Nephron (organoid): ENCODE measurements around the gene DNAJC12.
A peak's percentile ranks its signal among the peaks of the same experiment; 100 is the strongest.

Experiments used
- H3K27ac Mint-ChIP-seq, 3 experiments: 2 replicates each; pipeline ENCODE4 v1.8.0; 2020; ENCODE audit warnings: mixed read lengths in 3 of 3, mild to moderate bottlenecking in 2 of 3, moderate library complexity in 1 of 3
- H3K27me3 Mint-ChIP-seq: 2 replicates; pipeline ENCODE4 v1.8.0; 2021; ENCODE audit warnings: low read depth, mild to moderate bottlenecking, moderate library complexity, mixed read lengths
- H3K36me3 Mint-ChIP-seq: 2 replicates; pipeline ENCODE4 v1.8.0; 2020; ENCODE audit warnings: low read depth, mixed read lengths
- H3K4me1 Mint-ChIP-seq: 2 replicates; pipeline ENCODE4 v1.8.0; 2020; ENCODE audit warnings: mixed read lengths
- H3K4me3 Mint-ChIP-seq, 3 experiments: 2 replicates each; pipeline ENCODE4 v1.8.0; 2020; ENCODE audit warnings: mild to moderate bottlenecking in 3 of 3, mixed read lengths in 3 of 3, moderate library complexity in 2 of 3
- H3K9me3 Mint-ChIP-seq: 2 replicates; pipeline ENCODE4 v1.8.0; 2020; ENCODE audit warnings: mixed read lengths
- CTCF ChIP-seq, 3 experiments: fragments of 200-600 bp; sonication (generic); IDR thresholded peaks; one replicate each; pipeline ENCODE4 v1.5.0; 2021; ENCODE audit warnings: antibody characterized with exemption in 3 of 3; ENCODE audit not compliant: unreplicated experiment in 3 of 3

Gene DNAJC12

DNA sequence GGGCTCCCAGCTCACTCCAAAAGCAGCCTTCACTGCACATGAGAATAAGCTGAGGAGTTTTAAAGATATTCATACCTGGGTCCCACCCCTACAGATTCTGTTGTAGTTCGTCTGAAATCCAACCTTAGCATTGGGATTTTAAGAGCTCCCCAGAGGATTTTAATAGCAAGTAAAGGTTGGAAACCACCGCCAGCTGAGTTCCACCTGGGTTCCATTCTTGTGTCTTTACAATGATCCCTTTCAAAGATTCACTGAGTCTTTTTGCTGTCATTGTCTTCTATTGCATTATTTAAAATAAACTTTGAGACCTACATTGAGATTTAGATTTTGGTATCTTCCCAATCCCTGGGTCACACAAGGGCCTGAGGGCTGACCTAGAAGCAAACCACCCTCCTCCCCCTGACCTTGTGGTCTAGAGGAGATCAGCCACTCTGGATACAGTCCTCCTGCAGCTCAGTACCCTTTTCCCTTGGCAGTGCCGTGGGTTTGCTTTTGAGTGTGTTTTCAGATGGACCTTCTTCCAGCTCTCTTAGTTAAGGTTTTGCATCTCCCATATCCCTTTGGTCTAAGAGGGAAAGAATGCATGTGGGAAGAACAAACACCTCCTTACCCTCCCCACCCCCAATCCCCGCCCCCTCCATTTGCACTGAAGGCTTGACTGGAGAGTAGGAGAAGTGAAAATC lies 23.9 kb upstream of the DNAJC12 start:
- no peak for TF ChIP-seq CTCF (IDR thresholded peaks at IDR 0.05; ENCODE audit: unreplicated experiment in 3 of 3)
- H3K27me3 Mint-ChIP-seq = no peaks in the 10 kb centered on the region
- no peak overlapping the region for H3K27ac Mint-ChIP-seq
- no peaks in the 10 kb centered on the region for H3K36me3 Mint-ChIP-seq
- no peak overlapping the region for H3K4me3 Mint-ChIP-seq
- no peaks in the 10 kb centered on the region for H3K9me3 Mint-ChIP-seq
- no peaks in the 10 kb centered on the region for H3K4me1 Mint-ChIP-seq

- no peaks in the 10 kb centered on the region for H3K36me3 Mint-ChIP-seq
- H3K27me3 Mint-ChIP-seq = no peaks in the 10 kb centered on the region
- no peak overlapping the region for H3K4me3 Mint-ChIP-seq
- TF ChIP-seq CTCF (IDR thresholded peaks at IDR 0.05; ENCODE audit: unreplicated experiment in 3 of 3) = no peak
- H3K4me1 Mint-ChIP-seq = no peaks in the 10 kb centered on the region
- H3K9me3 Mint-ChIP-seq = no peaks in the 10 kb centered on the region
- no peak overlapping the region for H3K27ac Mint-ChIP-seq
These were observed 21.0 kb upstream of the DNAJC12 start for GRCh38 chr10:67858971-67859370.

- TF ChIP-seq CTCF (IDR thresholded peaks at IDR 0.05; ENCODE audit: unreplicated experiment in 3 of 3) = no peak
- Mint-ChIP-seq H3K36me3 (no peaks in the 10 kb centered on the region), H3K27me3 (no peaks in the 10 kb centered on the region)
These were observed 15.5 kb upstream of the DNAJC12 start for GRCh38 chr10:67853512-67853911.

DNA sequence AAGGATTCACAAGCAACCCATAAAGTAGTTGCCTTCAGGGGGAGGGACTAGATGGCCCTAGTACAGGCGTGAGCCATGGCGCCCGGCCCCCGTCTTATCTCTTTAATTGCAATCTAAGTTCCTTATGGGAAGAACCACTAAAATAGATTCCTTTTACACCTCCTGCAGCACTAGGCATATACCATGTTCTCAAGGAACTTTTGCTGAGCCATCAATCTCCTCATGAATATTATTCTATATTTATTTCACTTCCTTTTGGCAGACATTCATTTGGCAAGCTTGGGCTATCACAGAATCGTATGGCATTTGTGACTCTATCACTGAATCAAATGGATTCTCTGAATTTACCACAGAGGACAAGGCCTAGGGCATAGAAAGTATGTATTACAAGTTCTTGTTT lies 14.8 kb upstream of the DNAJC12 start:
- H3K36me3 Mint-ChIP-seq = no peaks in the 10 kb centered on the region
- no peaks in the 10 kb centered on the region for H3K27me3 Mint-ChIP-seq
- TF ChIP-seq CTCF (IDR thresholded peaks at IDR 0.05; ENCODE audit: unreplicated experiment in 3 of 3) = no peak
- no peak overlapping the region for H3K27ac Mint-ChIP-seq
- H3K4me1 Mint-ChIP-seq = peaks cover 6% of the 10 kb centered on the region
- H3K4me3 Mint-ChIP-seq = peak overlapping the region; percentile 11 to 63 (median 28)
- no peaks in the 10 kb centered on the region for H3K9me3 Mint-ChIP-seq

More at GRCh38 chr10:67853512-67853911, 15.5 kb upstream of the DNAJC12 start:
- Mint-ChIP-seq H3K27ac (no peak overlapping the region), H3K4me1 (peaks cover 6% of the 10 kb centered on the region), H3K4me3 (no peak overlapping the region), H3K9me3 (no peaks in the 10 kb centered on the region)

- Mint-ChIP-seq H3K4me3 (peak overlapping the region; percentile 58 to 82 (median 77)), H3K4me1 (peaks cover 6% of the 10 kb centered on the region), H3K27ac (peak overlapping the region; percentile 34 to 85 (median 43)), H3K9me3 (no peaks in the 10 kb centered on the region), H3K27me3 (no peaks in the 10 kb centered on the region), H3K36me3 (no peaks in the 10 kb centered on the region)
- TF ChIP-seq CTCF (IDR thresholded peaks at IDR 0.05; ENCODE audit: unreplicated experiment in 3 of 3) = no peak
These were observed 13.2 kb upstream of the DNAJC12 start for GRCh38 chr10:67851186-67851585.
